GM12801 (cell line): ENCODE results near the gene ANKRD13B.

Experiments
- CTCF ChIP-seq: IDR thresholded peaks from one replicate; pipeline ENCODE4 v1.5.1; 2011; ENCODE audit warnings: control low read depth; ENCODE audit not compliant: insufficient read length; ENCODE audit errors: extremely low read depth

ANKRD13B gene

GRCh38 chr17:29612094-29612403, 19.1 kb downstream of the ANKRD13B start:
- no peak for TF ChIP-seq CTCF

GRCh38 chr17:29612404-29613280, 19.7 kb downstream of the ANKRD13B start:
- no peak for TF ChIP-seq CTCF

- no peak for TF ChIP-seq CTCF
Observed at GRCh38 chr17:29613352-29613837, 20.5 kb downstream of the ANKRD13B start.

GRCh38 chr17:29613856-29614255, 20.9 kb downstream of the ANKRD13B start:
- TF ChIP-seq CTCF, result no peak

- no peak for TF ChIP-seq CTCF
Observed at GRCh38 chr17:29614349-29615047, 21.6 kb downstream of the ANKRD13B start.

GRCh38 chr17:29615048-29615385, 22.1 kb downstream of the ANKRD13B start:
- TF ChIP-seq CTCF, result no peak

- no peak for TF ChIP-seq CTCF
Observed at GRCh38 chr17:29615492-29616299, 22.8 kb downstream of the ANKRD13B start.
